GM21576 (cell line): ENCODE results near the gene WDR45B.

ENCODE experiments used
- ATAC-seq: cut with Tn5 transposase; IDR thresholded peaks from one replicate; pipeline ENCODE4 v1.9.1; 2021; ENCODE audit warnings: mild to moderate bottlenecking, moderate library complexity; ENCODE audit not compliant: unreplicated experiment

The WDR45B gene

DNA sequence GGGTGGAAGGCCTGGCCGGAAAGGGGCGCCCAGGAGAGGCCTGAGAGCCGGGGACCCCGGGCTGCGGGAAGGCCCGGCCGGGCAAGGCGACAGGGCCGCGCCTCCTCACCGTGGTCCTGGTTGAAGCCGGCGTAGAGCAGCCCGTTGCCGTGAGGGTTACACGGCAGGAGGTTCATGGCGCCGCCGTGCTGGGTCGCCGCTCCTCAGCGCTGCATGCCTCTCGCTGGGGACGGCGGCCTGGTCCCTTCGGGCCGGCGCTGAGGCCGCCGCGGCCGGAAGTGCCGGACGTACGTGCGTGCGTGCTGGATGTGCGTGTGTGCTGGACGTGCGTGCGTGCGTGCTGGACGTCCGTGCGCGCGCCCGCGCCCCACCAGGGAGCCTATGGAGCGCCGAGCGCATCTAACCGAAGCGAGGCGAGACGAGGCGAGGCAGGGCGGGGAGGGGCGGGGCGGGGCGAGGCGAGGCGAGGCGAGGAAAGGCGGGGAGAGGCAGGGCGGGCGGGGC is at the start of gene WDR45B:
WDR45B (minus strand) TSS at position 280 of the 504 bp plus-strand sequence; CDS start at position 176, 104 bp downstream.
- ATAC-seq: peak; percentile 73

GRCh38 chr17:82697808-82698064 is 49.5 kb upstream of the WDR45B start:
- ATAC-seq: no peak

DNA sequence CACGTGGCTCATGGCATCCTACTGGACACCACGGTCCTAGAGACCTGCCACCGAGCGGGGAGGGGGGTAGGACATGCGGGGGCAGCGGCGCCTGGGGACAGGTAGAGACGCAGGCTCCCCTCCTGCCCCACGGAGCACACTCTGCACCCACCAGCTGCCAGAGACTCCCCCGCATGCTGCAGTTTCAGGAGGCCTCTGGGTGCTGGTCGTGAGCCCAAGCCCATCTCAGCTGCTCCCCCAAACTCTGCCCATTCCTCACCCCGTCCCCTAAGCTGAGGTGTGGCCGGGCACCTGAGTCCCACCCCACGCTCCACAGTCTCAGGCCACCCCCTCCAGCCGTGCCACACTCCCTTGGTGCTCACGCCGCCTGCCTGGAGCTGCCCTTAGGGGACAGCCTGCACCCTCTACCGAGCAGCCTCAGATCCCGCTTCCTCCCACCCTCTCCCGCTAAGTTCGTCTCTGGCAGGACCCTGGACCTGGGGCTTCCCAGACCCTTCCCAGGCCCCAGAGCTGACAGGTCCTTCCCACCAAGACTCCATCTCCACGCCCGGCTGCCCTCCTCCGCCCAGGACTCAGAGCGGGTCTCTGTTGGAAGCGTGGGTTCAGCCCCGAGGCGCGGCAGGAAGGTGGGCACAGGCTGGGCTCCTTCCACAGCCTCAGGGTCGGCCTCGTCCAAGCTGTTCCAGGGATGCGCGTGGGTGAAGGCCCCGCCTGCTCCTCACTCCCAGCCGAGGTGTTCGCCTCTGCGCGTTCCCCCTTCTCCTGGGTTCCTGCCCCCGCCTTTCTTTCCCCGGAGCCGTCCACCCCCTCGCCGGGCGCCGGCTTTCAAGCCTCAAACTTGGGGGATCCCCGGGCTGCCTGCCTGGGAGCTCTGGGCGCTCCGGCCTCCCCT is 48.9 kb upstream of the WDR45B start:
- no peak for ATAC-seq

DNA sequence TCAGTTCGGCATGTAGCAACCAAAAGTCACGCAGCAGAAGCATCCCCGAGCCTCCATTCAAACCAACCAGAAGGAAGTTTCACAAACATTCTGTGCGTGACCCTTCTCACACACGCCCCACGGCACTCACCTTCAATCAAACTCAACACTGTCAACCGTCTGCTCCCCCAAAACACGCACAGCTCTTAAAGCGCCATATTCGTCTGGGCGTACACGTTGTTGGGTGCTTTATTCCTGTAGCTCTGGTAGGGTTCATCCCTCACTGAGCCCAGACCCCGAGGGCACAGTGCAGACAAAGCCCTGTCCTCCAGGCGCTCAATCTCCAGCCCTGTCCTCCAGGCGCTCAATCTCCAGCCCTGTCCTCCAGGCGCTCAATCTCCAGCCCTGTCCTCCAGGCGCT is 48.0 kb upstream of the WDR45B start:
- no peak for ATAC-seq

DNA sequence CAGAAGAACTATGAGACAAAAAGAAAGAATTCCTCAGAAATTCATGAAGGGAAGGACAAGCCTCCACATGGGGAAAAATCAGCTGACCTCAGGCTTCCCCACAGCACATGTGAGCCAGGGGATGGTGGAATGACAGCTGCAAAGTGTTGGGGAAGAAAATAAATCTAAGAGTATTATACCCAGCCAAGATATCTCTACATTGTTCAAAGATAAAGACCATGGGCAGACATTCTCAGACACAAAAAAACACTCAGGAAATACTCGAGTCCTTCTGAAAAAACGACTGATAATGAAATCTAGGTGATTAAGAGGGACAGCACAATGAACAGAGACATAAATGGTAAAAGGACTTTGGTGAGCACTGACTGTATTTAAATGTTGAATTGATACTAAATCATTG is 46.4 kb upstream of the WDR45B start:
- no peak for ATAC-seq

DNA sequence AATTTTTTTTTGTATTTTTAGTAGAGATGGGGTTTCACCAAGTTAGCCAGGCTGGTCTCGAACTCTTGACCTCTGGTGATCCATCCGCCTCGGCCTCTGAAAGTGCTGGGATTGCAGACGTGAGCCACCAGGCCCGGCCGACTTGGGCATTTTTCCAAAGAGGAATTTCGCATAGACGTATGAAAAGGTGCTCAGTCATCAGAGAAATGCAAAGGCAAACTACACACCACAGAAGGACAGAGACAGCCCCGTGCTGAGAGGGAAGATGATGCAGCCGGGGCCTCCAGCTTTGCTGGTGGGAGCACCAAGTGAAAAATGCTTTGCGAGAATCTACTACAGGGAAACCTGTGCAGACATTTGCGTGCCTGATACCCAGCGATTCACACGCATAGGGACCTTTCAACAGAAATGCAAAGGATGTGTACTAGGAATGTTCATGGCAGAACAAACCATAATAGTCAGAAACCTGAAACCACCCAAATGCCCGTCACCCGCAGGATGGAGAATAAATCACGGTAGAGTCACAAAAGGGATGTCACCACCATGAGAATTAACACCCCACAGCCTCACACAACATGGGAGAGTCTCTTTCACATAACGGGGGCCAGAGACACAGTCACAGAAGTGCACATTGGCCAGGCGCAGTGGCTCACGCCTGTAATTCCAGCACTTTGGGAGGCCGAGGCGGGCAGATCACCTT is 45.1 kb upstream of the WDR45B start:
- no peak for ATAC-seq

DNA sequence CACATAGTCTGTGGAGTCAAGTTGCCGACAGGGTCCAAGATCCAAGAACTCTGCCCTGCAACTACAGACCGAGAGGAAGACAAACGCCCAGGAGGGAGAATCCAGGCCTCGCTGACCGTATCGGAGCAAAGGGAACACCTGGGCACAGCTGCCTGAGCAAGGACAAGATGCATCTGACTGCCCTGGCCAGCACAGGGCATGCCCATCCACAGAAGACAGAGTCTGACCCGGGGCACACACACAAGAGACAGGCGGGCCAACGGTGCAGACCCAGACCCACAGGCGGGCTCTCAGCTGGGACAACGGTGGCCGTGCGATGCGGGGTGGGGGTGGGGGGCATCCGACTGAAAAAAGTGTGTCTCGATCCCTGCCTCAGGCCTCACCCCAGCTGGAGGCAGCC is 44.0 kb upstream of the WDR45B start:
- ATAC-seq: no peak

DNA sequence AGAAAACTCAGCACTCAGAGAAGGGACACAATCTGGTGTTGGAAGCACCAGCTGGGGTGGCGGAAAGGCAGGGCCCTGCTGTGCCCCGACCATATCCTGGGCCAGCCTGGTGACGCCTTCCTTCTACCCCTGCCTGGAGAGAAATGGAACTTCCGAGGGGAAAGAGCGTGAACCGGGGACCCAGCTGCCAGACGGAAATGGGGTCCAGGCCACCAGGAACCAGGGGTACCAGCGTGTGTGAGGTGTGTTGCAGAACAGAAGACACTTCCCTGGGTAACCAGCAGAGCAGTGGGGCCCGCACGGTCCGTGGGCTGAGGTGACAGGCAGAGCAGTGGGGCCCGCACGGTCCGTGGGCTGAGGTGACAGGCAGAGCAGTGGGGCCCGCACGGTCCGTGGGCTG is 43.5 kb upstream of the WDR45B start:
- ATAC-seq: no peak

DNA sequence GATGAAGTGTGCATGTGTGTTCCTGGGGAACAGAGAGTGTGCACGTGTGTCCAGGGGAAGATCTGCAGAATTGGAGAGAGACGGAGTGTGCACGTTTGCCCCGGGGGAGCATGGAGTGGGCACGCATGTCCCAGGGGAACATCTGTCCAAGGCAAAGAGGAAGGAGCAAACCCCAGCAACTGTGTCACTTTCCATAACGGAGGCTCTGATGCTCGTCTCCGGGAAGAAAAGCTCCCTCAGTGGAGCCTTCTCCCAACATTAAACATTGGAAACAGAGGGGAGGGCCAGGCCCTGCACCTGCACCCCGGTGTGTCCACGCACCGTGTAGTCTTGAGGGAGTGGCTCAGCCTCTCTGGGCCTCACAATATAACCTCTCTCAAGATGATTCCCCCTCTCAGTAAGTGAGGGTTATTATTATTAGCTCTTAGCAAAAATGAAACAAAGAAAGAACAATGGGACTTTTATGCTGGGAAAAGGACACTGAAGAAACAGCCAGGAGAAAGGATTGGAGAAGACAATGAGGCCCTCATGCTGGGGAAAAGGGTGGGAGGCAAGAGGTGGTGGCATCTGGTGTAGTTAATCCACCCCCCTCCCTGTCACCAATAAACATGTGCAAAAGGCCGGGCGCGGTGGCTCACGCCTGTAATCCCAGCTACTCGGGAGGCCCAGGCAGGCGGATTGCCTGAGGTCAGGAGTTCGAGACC is 42.7 kb upstream of the WDR45B start:
- ATAC-seq: no peak

DNA sequence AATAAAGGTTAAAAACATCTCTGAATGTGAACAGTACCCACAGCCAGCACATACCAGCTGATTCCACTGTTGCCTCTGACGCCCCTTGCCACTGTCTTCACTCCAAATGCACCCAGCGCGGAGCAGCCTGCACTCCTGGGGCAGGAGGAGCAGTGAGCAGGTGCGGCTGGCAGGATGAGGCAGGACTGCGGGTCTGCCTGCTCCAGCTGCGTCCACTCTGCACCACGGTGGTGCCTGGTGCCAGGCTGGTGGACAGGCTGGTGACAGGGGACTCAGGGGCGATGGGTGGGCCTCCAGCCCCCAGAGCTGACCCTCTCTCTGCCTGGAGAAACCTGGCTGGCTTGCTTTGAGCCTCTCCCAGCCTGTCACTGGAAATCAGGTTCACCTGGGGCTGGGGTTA is 40.8 kb upstream of the WDR45B start:
- no peak for ATAC-seq

- no peak for ATAC-seq
These were observed 39.6 kb upstream of the WDR45B start for GRCh38 chr17:82687871-82688270.

DNA sequence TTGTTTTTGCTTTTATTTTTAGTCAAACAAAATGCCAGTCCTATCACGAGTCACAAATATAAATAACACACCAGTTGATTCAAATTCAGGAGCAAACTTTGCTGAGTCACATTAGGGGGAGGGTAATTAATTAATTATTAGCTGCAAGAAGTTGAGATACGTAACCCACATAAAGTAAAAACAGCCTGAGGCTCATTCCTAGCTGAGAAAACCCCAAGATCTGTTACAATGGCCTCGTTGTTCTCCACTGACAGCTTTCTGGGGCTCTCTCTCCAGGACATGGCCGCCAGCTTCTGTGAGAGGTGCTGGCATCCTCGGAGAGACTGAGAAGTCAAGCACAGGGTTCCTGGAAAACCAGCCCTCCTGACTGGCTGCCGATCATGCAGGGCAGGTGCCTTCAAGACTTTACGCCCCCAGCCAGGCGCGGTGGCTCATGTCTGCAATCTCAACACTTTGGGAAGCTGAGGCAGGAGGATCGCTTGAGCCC is 39.2 kb upstream of the WDR45B start:
- ATAC-seq: no peak

GRCh38 chr17:82686366-82687324 is 38.4 kb upstream of the WDR45B start:
- ATAC-seq: no peak

- no peak for ATAC-seq
These were observed 37.0 kb upstream of the WDR45B start for GRCh38 chr17:82685291-82685690.

DNA sequence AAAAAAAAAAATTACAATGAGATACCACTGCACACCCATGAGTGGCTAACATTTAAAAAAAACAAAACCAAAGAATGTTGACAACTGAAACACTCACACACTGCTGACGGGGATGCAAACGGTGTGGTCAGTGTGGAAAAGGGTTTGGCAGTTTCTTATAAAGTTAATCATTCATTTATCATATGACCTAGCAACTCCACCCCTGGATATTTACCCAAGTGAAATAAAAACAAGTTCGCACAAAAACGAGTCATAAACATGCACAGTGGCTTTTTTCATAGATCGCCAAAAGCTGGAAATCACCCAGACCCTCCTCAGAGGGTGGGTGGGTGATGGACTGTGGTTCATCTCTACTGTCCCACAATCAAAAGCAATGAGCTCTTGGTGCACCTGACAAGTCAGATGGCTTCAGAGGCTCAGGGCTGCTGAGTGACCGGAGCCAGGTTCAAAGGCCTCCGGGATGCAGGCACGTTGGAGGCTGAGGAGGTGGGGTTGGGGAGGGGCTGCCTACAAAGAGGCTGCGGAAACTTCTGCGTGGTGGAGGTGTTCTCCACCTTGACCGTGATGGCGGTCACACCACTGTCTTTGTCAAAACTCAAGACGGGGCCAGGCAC is 36.1 kb upstream of the WDR45B start:
- no peak for ATAC-seq

DNA sequence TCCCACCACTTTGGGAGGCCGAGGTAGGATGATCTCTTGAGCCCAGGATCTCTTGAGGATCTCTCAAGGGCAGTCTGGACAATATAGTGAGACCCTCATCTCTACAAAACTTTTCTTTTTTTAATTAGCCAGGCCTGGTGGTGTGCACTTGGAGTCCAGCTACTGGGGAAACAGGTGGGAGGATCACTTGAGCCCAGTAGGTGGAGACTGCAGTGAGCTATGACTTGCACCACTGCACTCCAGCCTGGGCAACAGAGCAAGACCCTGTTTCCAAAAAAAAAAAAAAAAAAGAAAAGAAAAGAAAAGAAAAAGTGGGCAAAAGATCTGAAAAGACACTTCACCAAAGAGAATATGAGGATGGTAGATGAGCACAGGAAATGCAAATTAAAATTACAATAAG is 35.3 kb upstream of the WDR45B start:
- ATAC-seq: no peak

DNA sequence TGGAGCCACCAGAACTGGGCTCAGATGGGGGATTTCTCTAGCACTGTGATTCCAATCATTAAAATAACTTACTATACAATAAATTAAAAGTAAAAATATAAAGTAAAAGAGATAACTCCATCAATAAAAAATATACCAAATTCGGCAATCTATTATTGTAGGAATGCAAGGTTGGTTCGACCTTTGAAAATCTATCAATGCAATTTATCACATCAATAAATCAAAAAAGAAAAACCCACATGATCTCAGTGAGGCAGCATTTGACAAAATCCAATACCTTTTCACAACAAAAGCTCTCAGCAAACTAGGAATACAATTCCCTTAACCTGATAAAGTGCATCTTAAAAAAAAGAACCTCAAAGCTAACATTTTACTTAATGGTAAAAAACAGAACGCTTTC is 33.3 kb upstream of the WDR45B start:
- no peak for ATAC-seq

- ATAC-seq: no peak
These were observed 31.6 kb upstream of the WDR45B start for GRCh38 chr17:82679586-82680465.

DNA sequence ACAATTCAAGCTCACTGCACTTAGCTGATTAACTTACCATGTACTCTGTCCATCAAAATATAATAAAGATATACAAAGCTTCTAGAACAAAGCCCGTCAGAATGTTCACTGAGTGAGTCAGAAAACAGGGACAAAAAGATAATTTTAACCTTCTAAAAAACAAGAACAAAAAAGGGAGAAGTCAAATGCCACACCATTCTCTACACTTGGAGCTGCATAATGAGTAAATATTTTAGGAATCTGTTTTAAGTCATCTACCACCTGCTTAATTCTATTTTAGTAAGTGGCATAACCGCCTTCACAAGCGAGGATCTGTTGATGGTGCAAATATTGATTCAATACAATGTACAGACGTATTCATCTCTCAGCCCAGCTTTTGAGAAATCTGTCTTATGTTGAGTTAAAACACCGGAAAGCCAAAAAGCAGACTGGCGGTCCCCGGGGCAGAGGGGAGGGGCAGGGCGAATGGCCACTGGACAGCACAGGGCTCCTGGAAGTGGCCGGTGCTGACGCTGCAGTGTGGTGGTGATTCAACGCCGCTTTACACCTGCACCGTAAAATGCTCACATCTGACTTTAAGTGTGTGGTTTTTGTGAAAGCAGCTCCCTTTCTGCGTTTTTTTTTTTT is 30.1 kb upstream of the WDR45B start:
- no peak for ATAC-seq
